Activated CD4-positive, alpha-beta memory T cell treated with anti-CD3 and anti-CD28 coated beads, Interleukin-2, amount 10 ng/mL, durations not matched to agents 7 days and 5 days (primary cell): ENCODE data around the gene MICAL2. TPM values are rescaled to one million over a fixed set of nuclear protein-coding genes. Genes with fewer than 3 reads are reported as not detected.

Experiments
- CTCF ChIA-PET: fragments of 350-600 bp; sonication (Branson Sonifier 250); formaldehyde crosslinking; loops from one replicate; lab custom pipeline; 2021; ENCODE audit warnings: antibody characterized with exemption, inconsistent platforms; lab: Charles Lee
- POLR2A ChIA-PET: fragments of 350-600 bp; sonication (Branson Sonifier 250); formaldehyde crosslinking; loops from one replicate; lab custom pipeline; 2021; ENCODE audit warnings: antibody characterized with exemption; lab: Charles Lee
- DNase-seq: peaks from one replicate; pipeline ENCODE4 v3.0.0-alpha.2; 2020
- H3K27ac Mint-ChIP-seq: one replicate; pipeline ENCODE4 v1.8.0; 2021; ENCODE audit warnings: mild to moderate bottlenecking, mixed read lengths
- H3K27me3 Mint-ChIP-seq: one replicate; pipeline ENCODE4 v1.8.0; 2021; ENCODE audit warnings: mixed read lengths
- H3K36me3 Mint-ChIP-seq: one replicate; pipeline ENCODE4 v1.8.0; 2021; ENCODE audit warnings: low read depth, mixed read lengths
- H3K4me1 Mint-ChIP-seq: one replicate; pipeline ENCODE4 v1.8.0; 2021; ENCODE audit warnings: mixed read lengths
- H3K4me3 Mint-ChIP-seq: one replicate; pipeline ENCODE4 v1.8.0; 2021; ENCODE audit warnings: mild to moderate bottlenecking, mixed read lengths
- H3K9me3 Mint-ChIP-seq: one replicate; pipeline ENCODE4 v1.8.0; 2021; ENCODE audit warnings: mixed read lengths
- total RNA-seq, 2 experiments: library from RNA; stranded (reverse); gene quantifications; one replicate each; pipeline ENCODE4 v1.2.3, GENCODE V29; 2021

MICAL2 gene
- total RNA-seq, 2 experiments from 2014 or later = 135 to 143 TPM

DNA sequence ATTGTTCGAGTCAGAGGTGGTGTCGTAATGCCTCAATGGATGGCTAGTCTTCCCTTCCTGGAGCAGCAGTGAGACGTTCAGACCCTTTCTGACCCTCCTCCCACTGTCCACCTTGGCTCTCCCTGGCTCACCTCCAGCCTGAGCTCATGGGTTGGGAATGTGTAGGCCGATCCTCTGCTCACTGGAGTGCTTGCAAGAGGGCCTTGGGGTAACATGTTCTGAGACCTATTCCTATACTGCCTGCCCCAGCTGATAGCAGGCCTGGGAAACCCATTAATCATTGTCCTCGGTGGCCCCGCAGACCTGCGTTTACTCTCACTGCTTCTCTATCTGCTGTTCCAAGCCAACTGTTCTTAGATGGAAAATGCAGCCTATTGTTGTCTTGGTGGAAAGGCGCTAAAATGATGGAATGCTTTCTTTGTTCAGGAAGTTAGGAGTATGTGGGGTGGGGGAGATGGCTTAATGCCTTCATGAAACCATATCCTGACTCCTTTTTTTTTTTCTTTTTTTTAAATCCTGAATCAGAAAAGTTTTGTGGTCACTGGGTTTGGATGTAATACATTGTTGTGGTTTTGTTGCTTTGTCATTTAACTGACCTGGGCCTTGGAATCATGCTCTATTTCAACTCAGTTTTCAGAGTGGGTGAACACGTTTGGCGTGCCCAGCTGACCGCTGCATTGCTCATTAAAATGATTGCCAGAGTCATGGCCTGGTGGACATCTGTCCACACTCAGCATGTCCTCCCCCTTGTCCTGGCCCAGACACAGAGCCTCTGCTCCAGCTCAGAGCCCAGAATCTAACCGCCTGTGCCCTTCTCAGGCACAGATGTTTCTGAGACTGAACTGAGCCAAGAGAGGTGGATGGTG lies 72.5 kb downstream of the MICAL2 start:
- H3K27me3 Mint-ChIP-seq = no peaks in the 10 kb centered on the region
- ChIA-PET POLR2A (interaction anchor here (19.1 kb wide), 1 partner anchor 10 kb away, joined by 290 read pairs; no protein-coding TSS in a partner anchor), CTCF (interaction anchor here (1.2 kb wide), 1 partner anchor 41 kb away, joined by 3 read pairs; no protein-coding TSS in a partner anchor)
- no peaks in the 10 kb centered on the region for H3K9me3 Mint-ChIP-seq
- H3K4me1 Mint-ChIP-seq = peaks cover 48% of the 10 kb centered on the region
- H3K27ac Mint-ChIP-seq = no peak overlapping the region
- peaks cover 34% of the 10 kb centered on the region for H3K36me3 Mint-ChIP-seq
- no peak for DNase-seq
- H3K4me3 Mint-ChIP-seq = no peak overlapping the region

DNA sequence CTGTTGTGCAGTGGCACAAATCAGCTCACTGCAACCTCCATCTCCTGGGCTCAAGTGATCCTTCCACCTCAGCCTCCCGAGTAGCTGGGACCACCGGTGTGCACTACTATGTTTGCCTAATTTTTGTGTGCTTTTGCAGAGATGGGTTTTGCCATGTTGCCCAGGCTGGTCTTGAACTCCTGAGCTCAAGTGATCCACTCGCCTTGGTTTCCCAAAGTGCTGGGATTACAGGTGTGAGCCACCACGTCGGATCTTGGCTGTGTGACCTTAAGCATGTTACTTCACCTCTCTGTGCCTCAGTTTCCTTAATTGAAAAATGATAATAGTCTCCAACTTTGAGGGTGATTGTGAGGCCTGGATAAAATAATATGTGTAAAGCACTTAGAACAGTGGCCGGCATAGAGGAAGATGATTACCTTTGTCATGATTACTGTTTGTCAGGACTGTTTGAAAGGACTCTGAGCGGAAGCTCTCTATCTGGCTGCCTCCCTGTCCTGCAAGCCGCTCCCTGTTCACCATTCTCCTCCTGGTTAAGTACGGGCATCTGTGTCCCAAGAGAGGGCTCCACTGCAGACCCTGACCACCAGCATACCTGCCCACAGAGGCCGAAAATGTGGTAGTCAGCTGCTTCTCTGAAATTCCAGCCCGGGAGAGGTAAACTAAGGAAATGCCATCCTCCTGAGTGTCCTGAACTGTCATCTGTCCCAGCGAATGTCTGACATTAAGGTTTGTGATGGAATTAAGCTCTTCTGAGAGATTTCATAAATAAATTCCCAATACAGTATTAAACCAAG lies 73.6 kb downstream of the MICAL2 start:
- POLR2A ChIA-PET = interaction anchor here (1.1 to 19.5 kb wide), 3 partner anchors 3 to 23 kb away, joined by 3 to 290 read pairs (median 290); no protein-coding TSS in a partner anchor
- no peak overlapping the region for H3K4me3 Mint-ChIP-seq
- CTCF ChIA-PET = interaction anchor here (0.6 kb wide), 1 partner anchor 121 kb away, joined by 3 read pairs; no protein-coding TSS in a partner anchor

DNA sequence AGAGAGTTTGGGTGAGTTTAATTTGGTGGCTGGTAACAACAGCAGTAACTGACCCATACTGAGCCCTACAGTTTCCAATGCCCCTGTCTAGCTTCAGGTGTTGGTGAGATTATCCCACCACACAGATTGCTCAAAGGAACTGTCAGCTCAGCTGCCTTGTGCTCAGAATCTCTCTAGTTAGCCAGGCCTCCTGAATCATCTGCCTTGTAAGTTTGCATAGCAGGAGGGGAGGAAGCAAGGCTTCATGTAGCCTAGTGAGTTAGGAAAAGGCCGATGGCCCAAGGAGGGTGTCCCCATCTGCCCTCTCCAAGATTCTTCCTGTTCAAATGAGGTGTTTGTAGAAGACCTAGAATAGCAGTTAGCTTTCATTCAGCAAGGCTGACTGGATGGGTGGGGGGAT lies 74.3 kb downstream of the MICAL2 start:
- Mint-ChIP-seq H3K36me3 (peaks cover 27% of the 10 kb centered on the region), H3K4me3 (no peak overlapping the region), H3K4me1 (peaks cover 47% of the 10 kb centered on the region), H3K27ac (no peak overlapping the region), H3K9me3 (no peaks in the 10 kb centered on the region), H3K27me3 (no peaks in the 10 kb centered on the region)
- CTCF ChIA-PET = interaction anchor here (0.6 kb wide), 1 partner anchor 122 kb away, joined by 3 read pairs; no protein-coding TSS in a partner anchor
- no peak for DNase-seq
- POLR2A ChIA-PET = interaction anchor here (0.6 to 19.5 kb wide), 5 partner anchors 4 to 342 kb away, joined by 3 to 290 read pairs (median 3); no protein-coding TSS in a partner anchor

More for the DNA sequence above, 73.6 kb downstream of the MICAL2 start:
- no peaks in the 10 kb centered on the region for H3K9me3 Mint-ChIP-seq
- no peak for DNase-seq
- H3K36me3 Mint-ChIP-seq = peaks cover 31% of the 10 kb centered on the region
- peaks cover 47% of the 10 kb centered on the region for H3K4me1 Mint-ChIP-seq
- H3K27ac Mint-ChIP-seq = no peak overlapping the region
- H3K27me3 Mint-ChIP-seq = no peaks in the 10 kb centered on the region

DNA sequence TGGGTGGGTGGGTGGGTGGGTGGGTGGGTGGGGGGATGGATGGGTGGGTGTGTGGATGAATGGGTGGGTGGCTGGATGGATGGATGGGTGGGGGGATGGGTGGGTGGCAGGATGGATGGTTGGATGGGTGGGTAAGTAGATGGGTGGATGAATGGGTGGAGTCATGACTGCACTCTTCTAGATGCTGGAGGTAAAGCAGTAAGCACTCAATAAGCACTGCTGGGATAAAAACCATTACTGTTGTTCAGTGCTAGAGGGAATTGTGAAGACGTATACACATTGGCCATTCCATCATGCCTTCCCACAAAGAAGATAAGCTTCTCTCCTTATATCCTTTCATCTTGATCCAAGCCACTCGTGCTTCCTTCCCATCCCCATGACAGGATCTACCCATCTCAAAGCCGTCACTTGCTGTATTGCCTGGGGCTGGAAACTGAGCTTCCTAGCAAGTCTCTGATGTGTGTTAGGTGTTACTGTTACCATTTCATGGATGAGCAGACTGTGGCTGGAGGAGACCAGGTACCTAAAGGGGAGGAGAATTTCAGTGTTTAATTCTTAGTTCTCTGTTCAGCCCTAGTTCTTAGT lies 74.8 kb downstream of the MICAL2 start:
- peaks cover 31% of the 10 kb centered on the region for H3K36me3 Mint-ChIP-seq
- H3K27ac Mint-ChIP-seq = no peak overlapping the region
- H3K4me1 Mint-ChIP-seq = peaks cover 49% of the 10 kb centered on the region
- no peaks in the 10 kb centered on the region for H3K27me3 Mint-ChIP-seq
- ChIA-PET POLR2A (interaction anchor here (0.6 to 19.5 kb wide), 5 partner anchors 4 to 342 kb away, joined by 3 to 290 read pairs (median 3); no protein-coding TSS in a partner anchor), CTCF (no interaction called here)
- DNase-seq = no peak
- H3K4me3 Mint-ChIP-seq = no peak overlapping the region
- H3K9me3 Mint-ChIP-seq = no peaks in the 10 kb centered on the region

DNA sequence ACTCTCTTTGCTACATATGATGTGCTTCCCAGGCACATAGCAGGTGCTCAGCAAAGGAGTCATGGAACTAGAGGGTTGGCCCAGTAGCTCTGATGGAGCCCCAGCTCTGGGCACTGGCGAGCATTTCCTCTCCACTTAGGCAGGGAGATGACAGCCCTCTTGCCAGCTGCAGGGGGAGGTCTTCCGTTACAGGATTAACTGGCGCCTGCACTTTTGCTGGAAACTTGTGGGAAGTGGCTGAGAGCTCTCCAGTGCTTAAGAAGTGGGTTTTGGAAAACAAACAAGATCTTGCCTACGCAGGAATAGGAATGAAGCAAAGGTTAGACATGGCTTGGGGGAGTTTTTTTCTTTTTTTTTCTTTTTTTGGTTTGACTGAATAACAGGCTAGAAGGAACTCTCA lies 75.5 kb downstream of the MICAL2 start:
- Mint-ChIP-seq H3K4me3 (no peak overlapping the region), H3K9me3 (no peaks in the 10 kb centered on the region), H3K36me3 (peaks cover 31% of the 10 kb centered on the region), H3K27ac (no peak overlapping the region), H3K4me1 (peaks cover 52% of the 10 kb centered on the region), H3K27me3 (no peaks in the 10 kb centered on the region)
- DNase-seq = no peak
- POLR2A ChIA-PET = interaction anchor here (1.3 to 19.5 kb wide), 4 partner anchors 5 to 41 kb away, joined by 3 to 290 read pairs (median 148); no protein-coding TSS in a partner anchor
- CTCF ChIA-PET = no interaction called here

DNA sequence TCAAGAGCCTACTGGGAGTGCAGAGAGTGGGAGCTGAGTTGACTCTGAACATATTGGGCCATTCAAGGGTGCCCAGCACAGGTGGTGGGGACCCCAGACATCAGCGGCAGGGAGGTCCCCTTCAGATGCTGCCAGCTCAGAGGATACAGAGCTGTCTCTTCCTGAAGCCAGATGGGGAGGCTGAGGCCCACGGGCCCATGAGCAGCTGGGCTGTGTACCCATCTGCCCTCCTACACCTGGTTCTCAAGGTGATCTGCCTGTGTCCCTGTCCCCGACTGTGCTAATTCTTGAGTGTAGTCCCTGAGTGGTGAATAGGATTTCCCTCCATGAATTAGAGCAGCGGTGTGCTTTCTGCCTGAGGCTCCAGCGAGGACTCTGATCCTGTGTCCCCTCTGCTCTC lies 76.3 kb downstream of the MICAL2 start:
- Mint-ChIP-seq H3K4me1 (peaks cover 55% of the 10 kb centered on the region), H3K27me3 (no peaks in the 10 kb centered on the region), H3K9me3 (no peaks in the 10 kb centered on the region), H3K36me3 (peaks cover 31% of the 10 kb centered on the region), H3K4me3 (no peak overlapping the region), H3K27ac (peak overlapping the region; percentile 62)
- no peak for DNase-seq
- POLR2A ChIA-PET = interaction anchor here (1.8 to 19.5 kb wide), 4 partner anchors 6 to 76 kb away, joined by 5 to 290 read pairs (median 148); partner anchors contain the start of gene MICAL2
- CTCF ChIA-PET = interaction anchor here (1.9 kb wide), 1 partner anchor 36 kb away, joined by 4 read pairs; no protein-coding TSS in a partner anchor

DNA sequence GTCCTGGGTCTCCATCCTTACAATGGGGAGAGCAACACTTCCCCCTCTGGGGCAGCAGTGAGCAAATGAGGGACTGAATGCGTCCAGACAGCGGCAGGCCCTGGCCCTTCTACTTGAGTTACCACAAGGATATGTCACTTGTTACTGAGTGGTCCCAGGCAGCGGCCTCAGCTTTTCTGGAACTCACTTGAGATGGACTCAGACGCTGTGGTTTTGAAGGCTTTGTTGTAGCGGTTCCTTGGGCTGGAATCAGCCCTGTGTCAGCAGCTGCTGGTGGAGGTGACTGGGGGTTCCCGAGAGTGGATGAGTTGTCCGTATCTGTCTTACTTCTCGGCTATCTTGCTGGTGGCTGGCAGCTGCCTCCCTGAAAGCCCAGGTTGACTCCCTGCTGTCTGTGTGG lies 77.0 kb downstream of the MICAL2 start:
- Mint-ChIP-seq H3K4me3 (peak overlapping the region; percentile 18), H3K4me1 (peaks cover 57% of the 10 kb centered on the region), H3K36me3 (peaks cover 31% of the 10 kb centered on the region), H3K9me3 (no peaks in the 10 kb centered on the region), H3K27me3 (no peaks in the 10 kb centered on the region), H3K27ac (peak overlapping the region; percentile 62)
- POLR2A ChIA-PET = interaction anchor here (0.6 to 19.5 kb wide), 6 partner anchors 6 to 1652 kb away, joined by 3 to 290 read pairs (median 5); partner anchors contain the start of gene MICAL2
- peak; percentile 55 for DNase-seq
- CTCF ChIA-PET = interaction anchor here (1.0 to 1.9 kb wide), 3 partner anchors 9 to 37 kb away, joined by 3 to 4 read pairs (median 3); no protein-coding TSS in a partner anchor

DNA sequence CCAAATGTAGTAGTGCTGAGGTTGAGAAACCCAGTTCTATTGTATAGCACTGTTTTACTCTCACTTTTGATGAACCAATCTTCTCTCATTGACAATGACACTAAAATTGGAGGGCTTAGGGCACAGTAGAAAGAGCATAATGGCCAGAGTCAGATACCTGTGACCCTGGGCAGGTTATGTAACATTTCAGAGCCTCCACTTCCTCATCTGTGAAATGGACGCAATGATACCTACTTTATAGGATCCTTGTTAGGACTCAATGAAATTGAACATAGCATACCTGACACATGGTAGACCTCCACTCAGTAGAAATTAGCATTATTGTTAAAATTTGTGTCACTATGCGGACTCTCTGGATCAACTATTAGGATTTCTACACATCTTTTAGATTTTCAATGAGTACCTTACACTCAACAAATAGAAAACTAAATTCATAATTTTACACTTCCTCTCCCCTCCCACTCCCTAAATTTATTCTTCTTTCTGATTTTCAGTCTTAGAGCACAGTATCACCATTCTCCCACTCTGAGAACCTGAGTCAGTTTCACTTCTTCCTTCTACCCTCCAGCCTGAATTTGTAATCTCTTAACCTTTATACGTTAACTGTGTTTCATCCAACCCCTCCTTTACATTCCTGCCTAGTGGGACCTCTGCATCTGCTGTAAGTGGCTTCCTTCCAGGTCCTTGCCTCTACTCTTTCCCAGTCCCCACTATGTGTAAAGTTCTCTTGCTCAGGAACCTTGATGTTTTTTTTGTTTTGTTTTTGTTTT lies 78.3 kb downstream of the MICAL2 start:
- Mint-ChIP-seq H3K9me3 (no peaks in the 10 kb centered on the region), H3K4me1 (peaks cover 60% of the 10 kb centered on the region), H3K27ac (peak overlapping the region; percentile 83), H3K4me3 (peak overlapping the region; percentile 31), H3K36me3 (peaks cover 32% of the 10 kb centered on the region), H3K27me3 (no peaks in the 10 kb centered on the region)
- ChIA-PET POLR2A (interaction anchor here (0.8 to 19.5 kb wide), 13 partner anchors 5 to 347 kb away, joined by 3 to 290 read pairs (median 6); partner anchors contain the start of genes MICAL2 and USP47), CTCF (interaction anchor here (0.8 to 3.2 kb wide), 5 partner anchors 10 to 101 kb away, joined by 3 to 15 read pairs (median 5); partner anchors contain the start of gene MICAL2)
- DNase-seq = no peak

DNA sequence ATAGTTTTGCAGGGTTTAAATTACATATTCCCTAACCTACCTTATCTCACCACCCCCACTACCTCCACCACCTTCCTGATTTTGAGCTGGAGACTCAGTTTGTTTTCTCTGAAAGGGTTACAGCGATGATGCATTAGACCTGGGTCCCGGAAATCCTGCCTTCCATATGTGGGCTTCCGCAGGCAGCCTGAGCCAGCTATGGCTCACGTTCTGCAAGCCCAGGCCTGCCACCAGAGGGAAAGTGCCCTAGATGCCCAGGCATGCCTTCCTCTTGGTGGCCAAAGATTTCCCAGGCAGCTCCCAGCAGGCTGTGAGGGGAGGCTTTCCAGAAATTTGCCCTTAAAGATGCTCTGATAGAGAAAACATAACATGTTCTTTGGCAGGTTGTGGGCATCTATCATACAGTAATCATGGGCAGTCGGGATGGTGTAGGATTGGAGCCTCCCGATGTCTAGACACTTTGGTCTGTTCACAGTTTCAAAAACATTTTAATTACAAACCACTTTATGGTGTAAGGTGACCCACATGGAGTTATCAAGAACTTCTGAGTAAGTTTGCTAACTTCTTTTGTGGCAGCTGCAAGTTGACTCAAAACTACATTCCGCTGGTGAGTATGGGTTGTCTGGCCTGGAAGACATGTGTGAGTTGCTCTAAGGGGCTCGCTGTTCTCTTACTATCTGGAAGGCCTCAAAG lies 79.3 kb downstream of the MICAL2 start:
- Mint-ChIP-seq H3K9me3 (no peaks in the 10 kb centered on the region), H3K27me3 (no peaks in the 10 kb centered on the region), H3K4me3 (peak overlapping the region; percentile 58), H3K36me3 (peaks cover 31% of the 10 kb centered on the region), H3K27ac (peak overlapping the region; percentile 83), H3K4me1 (peaks cover 67% of the 10 kb centered on the region)
- DNase-seq = peak; percentile 70
- POLR2A ChIA-PET = interaction anchor here (0.8 to 19.5 kb wide), 14 partner anchors 4 to 348 kb away, joined by 3 to 290 read pairs (median 6); partner anchors contain the start of gene USP47
- CTCF ChIA-PET = interaction anchor here (0.8 to 3.2 kb wide), 7 partner anchors 9 to 144 kb away, joined by 3 to 15 read pairs (median 5); partner anchors contain the start of gene MICAL2

DNA sequence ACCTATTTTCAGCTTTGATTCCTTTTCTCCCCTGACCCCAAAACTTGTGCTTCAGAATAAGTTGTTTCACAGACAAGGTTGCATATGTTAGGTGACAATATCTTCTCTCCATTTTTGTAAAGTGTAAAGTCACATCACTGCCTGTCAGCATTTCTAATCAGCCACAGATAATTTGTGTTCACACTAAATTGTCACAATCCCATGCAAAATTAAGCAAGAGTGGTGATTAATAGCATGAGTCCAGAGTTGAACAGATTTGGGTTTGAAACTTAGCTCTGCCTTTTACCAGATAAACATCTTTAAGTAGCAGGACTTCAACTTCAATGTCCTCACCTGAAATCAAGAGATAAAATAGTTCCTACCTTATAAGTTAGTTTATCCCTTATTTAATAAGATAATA lies 80.1 kb downstream of the MICAL2 start:
- no peak for DNase-seq
- Mint-ChIP-seq H3K36me3 (peaks cover 27% of the 10 kb centered on the region), H3K27me3 (no peaks in the 10 kb centered on the region), H3K9me3 (no peaks in the 10 kb centered on the region), H3K4me1 (peaks cover 70% of the 10 kb centered on the region), H3K4me3 (peak overlapping the region; percentile 58), H3K27ac (peak overlapping the region; percentile 83)
- ChIA-PET POLR2A (interaction anchor here (0.9 to 19.5 kb wide), 8 partner anchors 3 to 103 kb away, joined by 3 to 290 read pairs (median 11); no protein-coding TSS in a partner anchor), CTCF (interaction anchor here (0.7 to 3.2 kb wide), 5 partner anchors 12 to 1037 kb away, joined by 3 to 15 read pairs (median 4); no protein-coding TSS in a partner anchor)
